ENCODE data around the gene CLIP2. TPM values are rescaled to one million over a fixed set of nuclear protein-coding genes. Genes with fewer than 3 reads are reported as not detected.
"Not testable (repeated sequence)": the region's sequence is repeated elsewhere in the genome, so short reads cannot be mapped to it uniquely, and the experiment has no call there.

CLIP2 gene
- total RNA-seq, 2 experiments from 2014 or later, result 1.4 to 1.8 TPM

- POLR2A ChIA-PET, result interaction anchor here (0.5 to 0.6 kb wide), 2 partner anchors 12 to 1442 kb away, joined by 3 read pairs; no protein-coding TSS in a partner anchor
- peak; percentile 23 for DNase-seq
Observed at GRCh38 chr7:74254858-74255379, 34.3 kb upstream of the CLIP2 start.

GRCh38 chr7:74255461-74255860, 33.7 kb upstream of the CLIP2 start:
- Mint-ChIP-seq H3K4me1 (peaks cover 15% of the 10 kb centered on the region), H3K36me3 (ENCODE audit: low read depth) (peaks cover 20% of the 10 kb centered on the region), H3K4me3 (peak overlapping the region; percentile 98)
- H3K27me3 Mint-ChIP-seq; intact Hi-C loops (cut with DNase I, micrococcal nuclease); CTCF ChIA-PET; H3K9me3 Mint-ChIP-seq (ENCODE audit: low read depth); ATAC-seq; POLR2A ChIA-PET; H3K27ac Mint-ChIP-seq; DNase-seq: not testable (repeated sequence)

More at GRCh38 chr7:74254858-74255379, 34.3 kb upstream of the CLIP2 start:
- no peak for ATAC-seq
- intact Hi-C loops (cut with DNase I, micrococcal nuclease), result loop anchor here (1.0 to 5.0 kb wide), 10 partner anchors 32 to 1792 kb away; partner anchors contain the start of genes CLIP2 (in 2 of the 2), EIF4H (in 2 of the 2), BCL7B (in 1 of the 2) and GTF2I (in 1 of the 2)
- Mint-ChIP-seq H3K27ac (peak overlapping the region; percentile 96), H3K4me3 (peak overlapping the region; percentile 98), H3K27me3 (no peaks in the 10 kb centered on the region), H3K4me1 (peaks cover 18% of the 10 kb centered on the region), H3K9me3 (ENCODE audit: low read depth) (no peaks in the 10 kb centered on the region), H3K36me3 (ENCODE audit: low read depth) (peaks cover 24% of the 10 kb centered on the region)
- CTCF ChIA-PET, result interaction anchor here (1.0 kb wide), 1 partner anchor 48 kb away, joined by 6 read pairs; no protein-coding TSS in a partner anchor

GRCh38 chr7:74256491-74257408, 32.5 kb upstream of the CLIP2 start:
- no peak for DNase-seq
- H3K4me3 Mint-ChIP-seq, result peak overlapping the region; percentile 98
- intact Hi-C loops (cut with DNase I, micrococcal nuclease), result no loop called here
- CTCF ChIA-PET, result interaction anchor here (0.6 to 1.1 kb wide), 2 partner anchors 31 to 324 kb away, joined by 3 to 4 read pairs; no protein-coding TSS in a partner anchor
- H3K4me1 Mint-ChIP-seq, result peaks cover 11% of the 10 kb centered on the region
- H3K27me3 Mint-ChIP-seq, result no peaks in the 10 kb centered on the region
- H3K9me3 Mint-ChIP-seq (ENCODE audit: low read depth), result no peaks in the 10 kb centered on the region
- no peak for ATAC-seq
- peak overlapping the region; percentile 37 for H3K27ac Mint-ChIP-seq
- POLR2A ChIA-PET, result no interaction called here
- H3K36me3 Mint-ChIP-seq (ENCODE audit: low read depth), result peaks cover 12% of the 10 kb centered on the region

- ATAC-seq (no peak), DNase-seq (no peak)
- H3K9me3 Mint-ChIP-seq (ENCODE audit: low read depth), result no peaks in the 10 kb centered on the region
- no peaks in the 10 kb centered on the region for H3K27me3 Mint-ChIP-seq
- ChIA-PET CTCF (no interaction called here), POLR2A (no interaction called here)
- peaks cover 5% of the 10 kb centered on the region for H3K4me1 Mint-ChIP-seq
- H3K36me3 Mint-ChIP-seq (ENCODE audit: low read depth), result peaks cover 4% of the 10 kb centered on the region
- intact Hi-C loops (cut with DNase I, micrococcal nuclease), result no loop called here
- H3K27ac Mint-ChIP-seq, result no peak overlapping the region
- H3K4me3 Mint-ChIP-seq, result no peak overlapping the region
Observed at GRCh38 chr7:74258639-74259038, 30.6 kb upstream of the CLIP2 start.

GRCh38 chr7:74262639-74263398, 26.4 kb upstream of the CLIP2 start:
- H3K4me3 Mint-ChIP-seq, result no peak overlapping the region
- no peak for DNase-seq
- ChIA-PET CTCF (interaction anchor here (1.4 kb wide), 1 partner anchor 13 kb away, joined by 5 read pairs; no protein-coding TSS in a partner anchor), POLR2A (no interaction called here)
- ATAC-seq, result no peak
- no peaks in the 10 kb centered on the region for H3K36me3 Mint-ChIP-seq (ENCODE audit: low read depth)
- no peaks in the 10 kb centered on the region for H3K4me1 Mint-ChIP-seq
- H3K27me3 Mint-ChIP-seq, result no peaks in the 10 kb centered on the region
- H3K27ac Mint-ChIP-seq, result no peak overlapping the region
- no peaks in the 10 kb centered on the region for H3K9me3 Mint-ChIP-seq (ENCODE audit: low read depth)
- intact Hi-C loops (cut with DNase I, micrococcal nuclease), result no loop called here

- intact Hi-C loops (cut with DNase I, micrococcal nuclease), result no loop called here
- Mint-ChIP-seq H3K4me3 (no peak overlapping the region), H3K36me3 (ENCODE audit: low read depth) (no peaks in the 10 kb centered on the region), H3K27me3 (no peaks in the 10 kb centered on the region), H3K4me1 (no peaks in the 10 kb centered on the region), H3K9me3 (ENCODE audit: low read depth) (no peaks in the 10 kb centered on the region), H3K27ac (no peak overlapping the region)
- ChIA-PET POLR2A (no interaction called here), CTCF (interaction anchor here (1.4 kb wide), 1 partner anchor 12 kb away, joined by 5 read pairs; no protein-coding TSS in a partner anchor)
- no peak for DNase-seq
- ATAC-seq, result no peak
Observed at GRCh38 chr7:74263399-74264120, 25.6 kb upstream of the CLIP2 start.

- Mint-ChIP-seq H3K36me3 (ENCODE audit: low read depth) (no peaks in the 10 kb centered on the region), H3K27me3 (no peaks in the 10 kb centered on the region), H3K9me3 (ENCODE audit: low read depth) (no peaks in the 10 kb centered on the region), H3K4me1 (no peaks in the 10 kb centered on the region), H3K4me3 (no peak overlapping the region), H3K27ac (no peak overlapping the region)
- CTCF ChIA-PET, result interaction anchor here (0.6 kb wide), 1 partner anchor 86 kb away, joined by 3 read pairs; no protein-coding TSS in a partner anchor
- POLR2A ChIA-PET, result interaction anchor here (0.6 kb wide), 1 partner anchor 213 kb away, joined by 7 read pairs; no protein-coding TSS in a partner anchor
- no peak for ATAC-seq
- intact Hi-C loops (cut with DNase I, micrococcal nuclease), result no loop called here
- DNase-seq, result no peak
Observed at GRCh38 chr7:74266191-74266963, 22.8 kb upstream of the CLIP2 start.

GRCh38 chr7:74267756-74268565, 21.2 kb upstream of the CLIP2 start:
- ATAC-seq (no peak), DNase-seq (no peak)
- ChIA-PET POLR2A (interaction anchor here (0.7 kb wide), 1 partner anchor 135 kb away, joined by 3 read pairs; no protein-coding TSS in a partner anchor), CTCF (interaction anchor here (1.1 kb wide), 1 partner anchor 62 kb away, joined by 3 read pairs; no protein-coding TSS in a partner anchor)
- intact Hi-C loops (cut with DNase I, micrococcal nuclease), result no loop called here
- no peaks in the 10 kb centered on the region for H3K36me3 Mint-ChIP-seq (ENCODE audit: low read depth)
- no peaks in the 10 kb centered on the region for H3K27me3 Mint-ChIP-seq
- no peak overlapping the region for H3K27ac Mint-ChIP-seq
- H3K9me3 Mint-ChIP-seq (ENCODE audit: low read depth), result no peaks in the 10 kb centered on the region
- H3K4me1 Mint-ChIP-seq, result peaks cover 9% of the 10 kb centered on the region
- H3K4me3 Mint-ChIP-seq, result no peak overlapping the region

- POLR2A ChIA-PET, result no interaction called here
- ATAC-seq, result peak; percentile 90
- CTCF ChIA-PET, result interaction anchor here (1.0 to 1.4 kb wide), 2 partner anchors 63 to 131 kb away, joined by 3 to 5 read pairs; no protein-coding TSS in a partner anchor
Observed at GRCh38 chr7:74269757-74270277, 19.4 kb upstream of the CLIP2 start.

More at GRCh38 chr7:74269757-74270277, 19.4 kb upstream of the CLIP2 start:
- no peaks in the 10 kb centered on the region for H3K36me3 Mint-ChIP-seq (ENCODE audit: low read depth)
- H3K4me3 Mint-ChIP-seq, result peak overlapping the region; percentile 68
- no peak overlapping the region for H3K27ac Mint-ChIP-seq
- peaks cover 9% of the 10 kb centered on the region for H3K4me1 Mint-ChIP-seq
- intact Hi-C loops (cut with DNase I, micrococcal nuclease), result loop anchor here (1.0 kb wide), 1 partner anchor 19 kb away; the partner anchor contains the start of gene CLIP2 (in 2 of the 2)
- DNase-seq, result peak; percentile 70
- no peaks in the 10 kb centered on the region for H3K9me3 Mint-ChIP-seq (ENCODE audit: low read depth)
- H3K27me3 Mint-ChIP-seq, result no peaks in the 10 kb centered on the region

All from activated CD4-positive, alpha-beta T cell treated with anti-CD3 and anti-CD28 coated beads for 36 hours (primary cell).